ENCODE measurements around the gene SLFN12L. TPM values are rescaled to one million over a fixed set of nuclear protein-coding genes. Genes with fewer than 3 reads are reported as not detected.

The SLFN12L gene
- total RNA-seq, 1 donor from 2014 or later: 109 TPM

- intact Hi-C loops (cut with micrococcal nuclease): loop anchor here (1.0 to 5.0 kb wide), 7 partner anchors 15 to 360 kb away; partner anchors contain the start of genes SLFN11 and SLFN12L
These were observed 89.1 kb downstream of the SLFN12L start, which contains the start of gene SLFN13 for GRCh38 chr17:35448214-35448898. SLFN13 (minus strand) TSS chr17:35448766; CDS start chr17:35445680, 3,086 bp downstream.

DNA sequence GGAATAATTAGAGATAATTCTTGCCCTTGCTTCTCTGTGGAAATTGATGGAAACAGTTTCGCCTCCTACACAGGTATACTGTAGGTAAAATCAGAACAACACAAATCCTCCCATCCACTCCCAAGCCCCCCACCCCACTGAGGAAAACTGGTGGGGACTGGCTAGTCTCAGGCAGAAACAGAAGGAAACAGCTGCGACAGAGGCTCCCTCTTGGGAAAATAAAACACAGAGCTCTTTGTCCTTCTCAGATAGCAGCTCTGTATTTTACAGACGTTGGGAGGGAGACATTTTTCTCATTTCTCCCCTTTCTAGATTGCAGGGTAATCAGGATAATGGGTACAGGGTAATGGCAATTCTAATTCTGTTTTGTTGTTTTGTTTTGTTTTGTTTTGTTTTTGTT is 90.0 kb downstream of the SLFN12L start:
- intact Hi-C loops (cut with micrococcal nuclease): loop anchor here (5.0 kb wide), 1 partner anchor 135 kb away; no protein-coding TSS in a partner anchor

DNA sequence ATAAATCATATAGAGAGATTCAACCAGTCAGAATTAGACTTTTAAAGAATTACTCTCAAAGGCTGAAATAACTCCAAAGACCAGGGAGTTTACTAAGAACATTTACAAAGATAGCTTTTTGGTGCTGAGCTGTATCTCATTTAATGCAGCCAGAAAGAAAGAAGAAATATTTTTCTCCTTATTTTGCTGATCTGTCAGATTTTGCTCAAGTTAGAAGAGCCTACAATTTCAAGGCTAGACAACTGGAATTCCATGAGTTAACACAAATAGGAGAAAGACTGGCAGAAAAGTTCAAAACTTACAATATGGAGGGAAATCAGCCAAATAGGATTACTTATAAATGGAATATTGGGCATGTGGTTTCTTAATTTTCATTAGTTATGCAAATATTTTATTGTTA is 99.0 kb downstream of the SLFN12L start:
- intact Hi-C loops (cut with micrococcal nuclease): no loop called here

DNA sequence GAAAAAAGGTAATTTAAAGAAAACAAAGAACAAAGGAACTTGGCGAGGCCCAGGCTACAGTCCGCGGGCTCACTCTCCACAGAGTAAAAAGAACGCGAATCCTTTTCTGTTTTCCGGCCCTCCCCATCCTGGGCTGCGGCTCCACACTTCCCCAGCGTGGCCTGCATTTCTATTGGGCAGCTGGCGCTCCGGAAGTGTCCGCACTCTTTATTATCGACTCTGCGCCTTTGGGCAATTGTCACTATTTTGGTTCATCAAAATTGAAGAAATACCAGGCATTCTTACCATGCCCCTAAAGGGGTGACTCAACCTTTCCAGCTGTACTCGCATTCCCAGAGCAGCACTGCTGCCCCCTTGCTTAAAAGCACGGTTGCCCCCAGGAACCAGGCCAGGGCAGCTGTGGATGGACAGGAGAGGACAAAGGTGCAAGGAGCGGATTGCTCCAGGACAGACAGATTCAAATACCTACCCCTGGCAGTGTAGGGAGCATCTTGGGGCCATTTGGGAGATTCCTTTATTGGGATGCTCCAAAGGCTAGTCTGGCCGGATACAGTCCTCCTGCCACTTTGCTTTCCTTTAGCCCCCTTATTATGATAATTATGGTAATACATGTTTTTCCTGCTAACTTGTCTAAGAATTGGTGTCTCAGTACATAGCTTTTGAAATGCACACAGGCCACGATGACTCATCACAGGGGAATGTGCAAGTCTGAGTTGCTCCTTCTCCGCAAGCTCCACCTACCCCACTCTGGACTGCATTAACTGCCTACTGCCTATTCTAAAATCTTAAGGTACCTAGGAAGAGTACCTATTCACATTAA is 104.2 kb downstream of the SLFN12L start:
- intact Hi-C loops (cut with micrococcal nuclease): loop anchor here (1.0 to 5.0 kb wide), 8 partner anchors 15 to 218 kb away; partner anchors contain the start of genes AP2B1, SLFN13 and SLFN5

- intact Hi-C loops (cut with micrococcal nuclease): loop anchor here (1.0 to 5.0 kb wide), 9 partner anchors 16 to 218 kb away; partner anchors contain the start of genes AP2B1, SLFN13 and SLFN5
These were observed 105.1 kb downstream of the SLFN12L start, which contains the start of gene SLFN12 for GRCh38 chr17:35432176-35433074. SLFN12 (minus strand) TSS chr17:35432500; CDS start chr17:35423028, 9,472 bp downstream.

DNA sequence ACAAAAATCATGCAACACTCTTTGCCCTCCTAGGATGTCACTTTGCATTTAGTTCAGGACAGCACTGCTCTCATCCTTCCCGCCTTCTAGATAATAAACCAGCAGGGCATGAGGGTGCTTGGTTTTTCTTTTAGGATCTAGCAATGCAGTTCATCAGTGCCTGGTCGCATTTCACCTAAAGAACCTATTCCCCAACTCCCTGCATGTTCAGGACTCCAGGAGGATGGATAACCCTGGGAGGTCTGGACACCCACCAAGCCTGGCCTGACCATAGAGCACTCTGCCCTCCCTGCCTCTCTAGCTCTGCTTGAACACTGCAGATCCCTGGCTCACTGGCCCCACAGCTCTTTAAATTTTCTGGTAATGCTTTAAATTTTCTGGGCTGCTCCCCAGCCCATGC is 107.8 kb downstream of the SLFN12L start:
- intact Hi-C loops (cut with micrococcal nuclease): loop anchor here (5.0 kb wide), 1 partner anchor 187 kb away; the partner anchor contains the start of gene SLFN5

GRCh38 chr17:35428229-35428628 is 109.2 kb downstream of the SLFN12L start:
- intact Hi-C loops (cut with micrococcal nuclease): no loop called here

GRCh38 chr17:35423761-35424160 is 113.7 kb downstream of the SLFN12L start:
- intact Hi-C loops (cut with micrococcal nuclease): no loop called here

Other genes starting within 250 kb of the SLFN12L start
- gene SLFN11, start 164.1 kb downstream of the SLFN12L start, total RNA-seq: 74.5 and 82.9 TPM in 2 replicates
- 17.3 and 19.4 TPM in 2 replicates for gene SLFN12, start 105.2 kb downstream of the SLFN12L start, total RNA-seq
- gene SLFN13, start 88.9 kb downstream of the SLFN12L start, total RNA-seq: 51.4 and 53.8 TPM in 2 replicates
- gene SLFN14, start 23.1 kb upstream of the SLFN12L start, total RNA-seq: 0.10 TPM in 1 of 2 replicates, not detected in the other
- gene PEX12, start 40.9 kb upstream of the SLFN12L start, total RNA-seq: 4.4 and 4.7 TPM in 2 replicates
- 217 and 229 TPM in 2 replicates for gene AP2B1, start 49.6 kb upstream of the SLFN12L start, total RNA-seq
- 0.29 and 1.3 TPM in 2 replicates for gene RASL10B, start 194.0 kb upstream of the SLFN12L start, total RNA-seq
- gene GAS2L2, start 215.6 kb upstream of the SLFN12L start, total RNA-seq: not detected in 2 replicates
- gene C17orf50, start 223.2 kb upstream of the SLFN12L start, total RNA-seq: not detected in 2 replicates